GM19025 (cell line): ENCODE measurements around the gene ARHGAP22.

ENCODE experiments used
- ATAC-seq: cut with Tn5 transposase; IDR thresholded peaks from one replicate; pipeline ENCODE4 v1.9.1; 2021; ENCODE audit warnings: mild to moderate bottlenecking, low read depth, moderate library complexity; ENCODE audit not compliant: unreplicated experiment

ARHGAP22 gene

GRCh38 chr10:48518986-48519385, 85.9 kb downstream of the ARHGAP22 start:
- no peak for ATAC-seq

- ATAC-seq: no peak
Measured at GRCh38 chr10:48517911-48518811, 86.7 kb downstream of the ARHGAP22 start.

- ATAC-seq: no peak
Measured at GRCh38 chr10:48517482-48517881, 87.4 kb downstream of the ARHGAP22 start.

GRCh38 chr10:48516911-48517310, 88.0 kb downstream of the ARHGAP22 start:
- ATAC-seq: no peak

GRCh38 chr10:48514916-48515315, 90.0 kb downstream of the ARHGAP22 start:
- no peak for ATAC-seq

- ATAC-seq: no peak
Measured at GRCh38 chr10:48514255-48514654, 90.6 kb downstream of the ARHGAP22 start.

- ATAC-seq: no peak
Measured at GRCh38 chr10:48512861-48513260, 92.0 kb downstream of the ARHGAP22 start.

- no peak for ATAC-seq
Measured at GRCh38 chr10:48511875-48512231, 93.0 kb downstream of the ARHGAP22 start.

- no peak for ATAC-seq
Measured at GRCh38 chr10:48511066-48511874, 93.6 kb downstream of the ARHGAP22 start.

GRCh38 chr10:48509974-48510692, 94.7 kb downstream of the ARHGAP22 start:
- ATAC-seq: no peak

- ATAC-seq: no peak
Measured at GRCh38 chr10:48508791-48509772, 95.8 kb downstream of the ARHGAP22 start.

- no peak for ATAC-seq
Measured at GRCh38 chr10:48507933-48508790, 96.7 kb downstream of the ARHGAP22 start.

- no peak for ATAC-seq
Measured at GRCh38 chr10:48507494-48507893, 97.4 kb downstream of the ARHGAP22 start.

GRCh38 chr10:48506147-48506917, 98.5 kb downstream of the ARHGAP22 start:
- no peak for ATAC-seq

- no peak for ATAC-seq
Measured at GRCh38 chr10:48505394-48506112, 99.3 kb downstream of the ARHGAP22 start.

- no peak for ATAC-seq
Measured at GRCh38 chr10:48504141-48504885, 100.6 kb downstream of the ARHGAP22 start.
